Liver (tissue), 9 donors: ENCODE measurements around the gene LAMC3. TPM values are rescaled to one million over a fixed set of nuclear protein-coding genes. Genes with fewer than 3 reads are reported as not detected.

ENCODE experiments used
- DNase-seq: peaks from one replicate; pipeline ENCODE4 v3.0.0-alpha.2; 2017; ENCODE audit warnings: low spot score
- H3K27ac ChIP-seq, 2 donors: one replicate each; pipeline ENCODE4 v1.7.0; 2013; ENCODE audit warnings: inconsistent platforms in 2 of 2, low read length in 2 of 2, control low read depth in 1 of 2, low read depth in 1 of 2, mild to moderate bottlenecking in 1 of 2
- H3K27me3 ChIP-seq, 4 donors: one replicate each; pipeline versions ENCODE4 v1.6.1 to v1.7.0; 2013; ENCODE audit warnings: low read length in 3 of 4, inconsistent platforms in 1 of 4, mild to moderate bottlenecking in 1 of 4, moderate library complexity in 1 of 4; ENCODE audit not compliant: control insufficient read depth in 4 of 4, insufficient read depth in 4 of 4
- H3K36me3 ChIP-seq, 4 donors: one replicate each; pipeline versions ENCODE4 v1.6.1 to v1.7.0; 2013; ENCODE audit warnings: low read length in 3 of 4, mild to moderate bottlenecking in 3 of 4, low read depth in 1 of 4, moderate library complexity in 1 of 4; ENCODE audit not compliant: control insufficient read depth in 4 of 4, insufficient read depth in 3 of 4
- H3K4me1 ChIP-seq, 4 donors: one replicate each; pipeline versions ENCODE4 v1.6.1 to v1.7.0; 2013; ENCODE audit warnings: low read length in 3 of 4, mild to moderate bottlenecking in 3 of 4, moderate library complexity in 1 of 4; ENCODE audit not compliant: control insufficient read depth in 4 of 4, insufficient read depth in 4 of 4
- H3K4me3 ChIP-seq, 3 donors: one replicate each; pipeline versions ENCODE4 v1.6.1 to v1.7.0; 2013; ENCODE audit warnings: low read length in 3 of 3, control low read depth in 1 of 3, low read depth in 1 of 3, mild to moderate bottlenecking in 1 of 3
- H3K9ac ChIP-seq, 2 donors: one replicate each; pipeline ENCODE4 v1.7.0; 2013; ENCODE audit warnings: low read length in 2 of 2, mild to moderate bottlenecking in 2 of 2, moderate library complexity in 2 of 2, control low read depth in 1 of 2, low read depth in 1 of 2
- H3K9me3 ChIP-seq, 4 donors: one replicate each; pipeline versions ENCODE4 v1.6.1 to v1.7.0; 2013; ENCODE audit warnings: low read length in 3 of 4; ENCODE audit not compliant: control insufficient read depth in 4 of 4
- ATF3 ChIP-seq: IDR thresholded peaks from 2 replicates; pipeline ENCODE4 v1.6.1; 2016; ENCODE audit warnings: antibody characterized with exemption
- EGR1 ChIP-seq, 2 donors: IDR thresholded peaks; 2 replicates each; pipeline ENCODE4 v1.6.1; 2016 to 2018; ENCODE audit warnings: antibody characterized with exemption in 2 of 2, low read depth in 2 of 2
- FOXA1 ChIP-seq: IDR thresholded peaks from 2 replicates; pipeline ENCODE4 v1.6.1; 2016; ENCODE audit warnings: antibody characterized with exemption
- FOXA2 ChIP-seq: IDR thresholded peaks from 2 replicates; pipeline ENCODE4 v1.6.1; 2016; ENCODE audit warnings: antibody characterized with exemption
- GABPA ChIP-seq, 2 donors: IDR thresholded peaks in 1 of 2; conservative IDR thresholded peaks in 1 of 2; 2 replicates each; pipeline ENCODE4 v1.6.1; 2016; ENCODE audit warnings: antibody characterized with exemption in 2 of 2, mild to moderate bottlenecking in 1 of 2, moderate library complexity in 1 of 2
- HNF4A ChIP-seq, 2 donors: conservative IDR thresholded peaks; 2 replicates each; pipeline ENCODE4 v1.6.1; 2016; ENCODE audit warnings: antibody characterized with exemption in 2 of 2, mild to moderate bottlenecking in 2 of 2
- HNF4G ChIP-seq: IDR thresholded peaks from 2 replicates; pipeline ENCODE4 v1.6.1; 2016; ENCODE audit warnings: antibody characterized with exemption
- JUND ChIP-seq, 2 donors: IDR thresholded peaks; 2 replicates each; pipeline ENCODE4 v1.6.1; 2016; ENCODE audit warnings: antibody characterized with exemption in 2 of 2
- NR2F2 ChIP-seq: IDR thresholded peaks from 2 replicates; pipeline ENCODE4 v1.6.1; 2016; ENCODE audit warnings: antibody characterized with exemption
- RAD21 ChIP-seq, 2 donors: IDR thresholded peaks; 2 replicates each; pipeline ENCODE4 v1.6.1; 2016; ENCODE audit warnings: antibody characterized with exemption in 2 of 2, mild to moderate bottlenecking in 2 of 2
- REST ChIP-seq: IDR thresholded peaks from 2 replicates; pipeline ENCODE4 v1.6.1; 2016; ENCODE audit warnings: antibody characterized with exemption, mild to moderate bottlenecking
- RXRA ChIP-seq, 2 donors: IDR thresholded peaks; 2 replicates each; pipeline ENCODE4 v1.6.1; 2017 to 2018; ENCODE audit warnings: antibody characterized with exemption in 2 of 2, mild to moderate bottlenecking in 1 of 2
- SP1 ChIP-seq: IDR thresholded peaks from 2 replicates; pipeline ENCODE4 v1.6.1; 2018; ENCODE audit warnings: antibody characterized with exemption, mild to moderate bottlenecking
- TAF1 ChIP-seq: conservative IDR thresholded peaks from 2 replicates; pipeline ENCODE4 v1.6.1; 2016; ENCODE audit warnings: antibody characterized with exemption, mild to moderate bottlenecking
- YY1 ChIP-seq: IDR thresholded peaks from 2 replicates; pipeline ENCODE4 v1.6.1; 2016; ENCODE audit warnings: antibody characterized with exemption, mild to moderate bottlenecking
- WGBS: extraction: QIAGEN DNeasy Blood & Tissue Kit; methylation state at CpG from one replicate; pipeline ENCODE4 v1.1.7; 2013; 5-methylcytosine and 5-hydroxymethylcytosine counted together
- polyA plus RNA-seq, 2 donors: library from polyadenylated mRNA; stranded (reverse) in 1 of 2; unstranded in 1 of 2; fragments of 200-250 nt in 1 of 2; fragments of >200 nt in 1 of 2; fragmentation: Nextera tagmentation in 1 of 2; extraction: Ambion mirVana in 1 of 2; gene quantifications; one replicate each; pipeline versions ENCODE4 v1.2.1 to v1.2.3, GENCODE V29; 2013 to 2015
- total RNA-seq, 2 donors: library from RNA; depleted of rRNA; stranded (reverse); fragments of >200 nt; gene quantifications; one replicate each; pipeline ENCODE4 v1.2.3, GENCODE V29; 2014
- TF ChIP-seq, protein P1 (sequence below): IDR thresholded peaks from 2 replicates; pipeline ENCODE4 v1.6.1; 2016; ENCODE audit warnings: antibody characterized with exemption
- TF ChIP-seq, protein P2 (sequence below): fragments of 150-350 bp; IDR thresholded peaks from 2 replicates; pipeline ENCODE4 v1.5.1; 2017; ENCODE audit warnings: improper control_type of control experiment, low read depth, low read length; ENCODE audit not compliant: missing input control
- donor health status: healthy.
- donor health status: healthy.
- donor health status: healthy.
- donor health status: healthy.
- donor health status: healthy.

LAMC3 gene
- total and polyA plus RNA-seq, 4 donors, result 1.4 to 5.9 (median 2.9) TPM

GRCh38 chr9:131100445-131100844 is 91.5 kb downstream of the LAMC3 start:
- TF ChIP-seq HNF4A (conservative IDR thresholded peaks at IDR 0.05) (no peak), HNF4G (no peak), TAF1 (no peak), REST (no peak), RXRA (IDR thresholded peaks at IDR 0.05) (no peak), YY1 (no peak), SP1 (no peak), RAD21 (IDR thresholded peaks at IDR 0.05) (no peak), FOXA1 (no peak), JUND (IDR thresholded peaks at IDR 0.05) (no peak), EGR1 (IDR thresholded peaks at IDR 0.05; ENCODE audit: low read depth in 2 of 2) (no peak), FOXA2 (no peak), NR2F2 (no peak), ATF3 (no peak)
- TF ChIP-seq, protein P1, sequence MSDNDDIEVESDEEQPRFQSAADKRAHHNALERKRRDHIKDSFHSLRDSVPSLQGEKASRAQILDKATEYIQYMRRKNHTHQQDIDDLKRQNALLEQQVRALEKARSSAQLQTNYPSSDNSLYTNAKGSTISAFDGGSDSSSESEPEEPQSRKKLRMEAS, result no peak
- TF ChIP-seq, protein P2, sequence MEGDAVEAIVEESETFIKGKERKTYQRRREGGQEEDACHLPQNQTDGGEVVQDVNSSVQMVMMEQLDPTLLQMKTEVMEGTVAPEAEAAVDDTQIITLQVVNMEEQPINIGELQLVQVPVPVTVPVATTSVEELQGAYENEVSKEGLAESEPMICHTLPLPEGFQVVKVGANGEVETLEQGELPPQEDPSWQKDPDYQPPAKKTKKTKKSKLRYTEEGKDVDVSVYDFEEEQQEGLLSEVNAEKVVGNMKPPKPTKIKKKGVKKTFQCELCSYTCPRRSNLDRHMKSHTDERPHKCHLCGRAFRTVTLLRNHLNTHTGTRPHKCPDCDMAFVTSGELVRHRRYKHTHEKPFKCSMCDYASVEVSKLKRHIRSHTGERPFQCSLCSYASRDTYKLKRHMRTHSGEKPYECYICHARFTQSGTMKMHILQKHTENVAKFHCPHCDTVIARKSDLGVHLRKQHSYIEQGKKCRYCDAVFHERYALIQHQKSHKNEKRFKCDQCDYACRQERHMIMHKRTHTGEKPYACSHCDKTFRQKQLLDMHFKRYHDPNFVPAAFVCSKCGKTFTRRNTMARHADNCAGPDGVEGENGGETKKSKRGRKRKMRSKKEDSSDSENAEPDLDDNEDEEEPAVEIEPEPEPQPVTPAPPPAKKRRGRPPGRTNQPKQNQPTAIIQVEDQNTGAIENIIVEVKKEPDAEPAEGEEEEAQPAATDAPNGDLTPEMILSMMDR, result no peak
- Histone ChIP-seq H3K36me3 (no peaks in the 10 kb centered on the region), H3K9ac (no peak overlapping the region), H3K4me1 (peaks cover 4 to 10% (median 6%) of the 10 kb centered on the region in 4 donors), H3K9me3 (no peaks in the 10 kb centered on the region), H3K27ac (no peak overlapping the region), H3K4me3 (no peak overlapping the region), H3K27me3 (peaks cover 0 to 6% (median 0%) of the 10 kb centered on the region in 4 donors)
- DNase-seq, result no peak
- 88% methylated on average over 9 of the region's 9 CpGs for WGBS

- no peak for DNase-seq
- Histone ChIP-seq H3K9me3 (no peaks in the 10 kb centered on the region), H3K4me1 (peaks cover 4 to 9% (median 5%) of the 10 kb centered on the region in 4 donors), H3K36me3 (no peaks in the 10 kb centered on the region), H3K4me3 (no peak overlapping the region), H3K27ac (no peak overlapping the region), H3K9ac (no peak overlapping the region), H3K27me3 (peaks cover 0 to 6% (median 0%) of the 10 kb centered on the region in 4 donors)
- TF ChIP-seq REST, result no peak
- no peak for TF ChIP-seq FOXA1
- no peak for TF ChIP-seq TAF1
- TF ChIP-seq RXRA (IDR thresholded peaks at IDR 0.05), result no peak
- no peak for TF ChIP-seq GABPA (IDR thresholded peaks at IDR 0.05 in 1 of 2, conservative IDR thresholded peaks at IDR 0.05 in 1 of 2)
- no peak for TF ChIP-seq FOXA2
- no peak for TF ChIP-seq JUND (IDR thresholded peaks at IDR 0.05)
- TF ChIP-seq HNF4A (conservative IDR thresholded peaks at IDR 0.05), result no peak
- TF ChIP-seq NR2F2, result no peak
- TF ChIP-seq HNF4G, result no peak
- TF ChIP-seq YY1, result no peak
- no peak for TF ChIP-seq RAD21 (IDR thresholded peaks at IDR 0.05)
- 91% methylated on average over 11 of the region's 11 CpGs for WGBS
Measured at GRCh38 chr9:131101207-131101964, 92.4 kb downstream of the LAMC3 start.
